Cerebellar cortex (tissue), 1 donor: ENCODE data around the gene KRTAP19-2.
"Not testable (repeated sequence)": the region's sequence is repeated elsewhere in the genome, so short reads cannot be mapped to it uniquely, and the experiment has no call there.

ENCODE experiments used
- DNase-seq: peaks from one replicate; pipeline ENCODE4 v3.0.0-alpha.2; 2015; ENCODE audit warnings: low spot score

Gene KRTAP19-2

GRCh38 chr21:30487336-30487735, at the start of gene KRTAP19-2:
Gene KRTAP19-2 (minus strand): TSS chr21:30487436. CDS start chr21:30487348, 88 bp downstream.
- DNase-seq = no peak

- DNase-seq = no peak
These were observed 31.6 kb upstream of the KRTAP19-2 start for GRCh38 chr21:30518876-30519275.

GRCh38 chr21:30515681-30516080, 28.4 kb upstream of the KRTAP19-2 start:
- DNase-seq = no peak

- DNase-seq = not testable (repeated sequence)
These were observed 18.5 kb upstream of the KRTAP19-2 start for GRCh38 chr21:30505621-30506205.

- DNase-seq = no peak
These were observed 14.8 kb upstream of the KRTAP19-2 start, which contains the start of gene KRTAP19-5 for GRCh38 chr21:30502041-30502440. Gene KRTAP19-5 (minus strand): TSS chr21:30502141. CDS start chr21:30502090, 51 bp downstream.

GRCh38 chr21:30497065-30497464, 9.8 kb upstream of the KRTAP19-2 start, which contains the start of gene KRTAP19-4:
Gene KRTAP19-4 (minus strand): TSS chr21:30497165. CDS start chr21:30497110, 55 bp downstream.
- DNase-seq = no peak

GRCh38 chr21:30491963-30492428, 4.8 kb upstream of the KRTAP19-2 start, which contains the start of gene KRTAP19-3:
Gene KRTAP19-3 (minus strand): TSS chr21:30492013. CDS start chr21:30491957, 56 bp downstream.
- DNase-seq = no peak

GRCh38 chr21:30486180-30486579, 1.1 kb downstream of the KRTAP19-2 start:
- DNase-seq = no peak

GRCh38 chr21:30482130-30482529, 5.1 kb downstream of the KRTAP19-2 start:
- no peak for DNase-seq

- no peak for DNase-seq
These were observed 7.1 kb downstream of the KRTAP19-2 start, which contains the start of gene KRTAP19-1 for GRCh38 chr21:30480145-30480544. Gene KRTAP19-1 (minus strand): TSS chr21:30480367. CDS start chr21:30480317, 50 bp downstream.

GRCh38 chr21:30479259-30479658, 8.0 kb downstream of the KRTAP19-2 start:
- no peak for DNase-seq

GRCh38 chr21:30478004-30478403, 9.2 kb downstream of the KRTAP19-2 start:
- DNase-seq = no peak

GRCh38 chr21:30468900-30469714, 18.1 kb downstream of the KRTAP19-2 start:
- no peak for DNase-seq

- no peak for DNase-seq
These were observed 23.5 kb downstream of the KRTAP19-2 start for GRCh38 chr21:30463713-30464112.

GRCh38 chr21:30448514-30448913, 38.7 kb downstream of the KRTAP19-2 start:
- no peak for DNase-seq

GRCh38 chr21:30447056-30447455, 40.2 kb downstream of the KRTAP19-2 start:
- DNase-seq = no peak

- no peak for DNase-seq
These were observed 43.0 kb downstream of the KRTAP19-2 start for GRCh38 chr21:30444204-30444603.

- no peak for DNase-seq
These were observed 44.0 kb downstream of the KRTAP19-2 start for GRCh38 chr21:30443226-30443625.

GRCh38 chr21:30439975-30440374, 47.3 kb downstream of the KRTAP19-2 start, which contains the start of gene KRTAP15-1:
Gene KRTAP15-1 (plus strand): TSS chr21:30440275. CDS start chr21:30440328, 53 bp downstream.
- DNase-seq = no peak
